Dermis microvascular lymphatic vessel endothelial cell (primary cell): Measurements from ENCODE around the gene ICOSLG. TPM values are rescaled to one million over a fixed set of nuclear protein-coding genes. Genes with fewer than 3 reads are reported as not detected.
A peak's percentile ranks its signal among the peaks of the same experiment; 100 is the strongest.
"Not testable (repeated sequence)": the region's sequence is repeated elsewhere in the genome, so short reads cannot be mapped to it uniquely, and the experiment has no call there.

ENCODE experiments used
- DNase-seq, 2 donors: peaks; one replicate each; pipeline versions ENCODE4 v3.0.0 to v3.0.0-alpha.2; 2010; ENCODE audit warnings: low read depth in 2 of 2
- total RNA-seq: library from RNA; depleted of rRNA; stranded (reverse); fragments of >200 nt; gene quantifications from 2 replicates; pipeline ENCODE4 v1.2.1, GENCODE V29; 2014

ICOSLG gene, protein sequence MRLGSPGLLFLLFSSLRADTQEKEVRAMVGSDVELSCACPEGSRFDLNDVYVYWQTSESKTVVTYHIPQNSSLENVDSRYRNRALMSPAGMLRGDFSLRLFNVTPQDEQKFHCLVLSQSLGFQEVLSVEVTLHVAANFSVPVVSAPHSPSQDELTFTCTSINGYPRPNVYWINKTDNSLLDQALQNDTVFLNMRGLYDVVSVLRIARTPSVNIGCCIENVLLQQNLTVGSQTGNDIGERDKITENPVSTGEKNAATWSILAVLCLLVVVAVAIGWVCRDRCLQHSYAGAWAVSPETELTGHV
- total RNA-seq = 0.51 and 1.1 TPM in 2 replicates

DNA sequence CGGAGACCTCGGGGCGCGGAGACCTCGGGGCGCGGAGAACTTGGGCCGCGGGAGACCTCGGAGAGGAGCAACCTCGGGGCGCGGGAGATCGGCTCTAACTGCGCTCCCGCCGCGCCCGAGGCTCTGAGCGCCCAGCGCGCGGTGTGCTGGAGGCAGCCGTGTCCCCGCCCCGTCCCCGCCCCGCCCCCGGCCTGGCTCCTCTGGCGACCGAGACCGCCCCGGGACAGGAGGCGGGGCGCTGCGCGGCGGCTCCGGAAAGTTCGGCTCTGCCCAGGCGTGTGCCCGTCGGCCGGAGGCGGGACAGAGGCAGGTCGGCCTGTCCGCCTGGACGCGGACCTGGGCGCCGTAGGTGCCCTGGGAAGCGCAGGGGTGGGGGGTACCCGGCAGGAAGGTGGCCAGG, at the start of gene ICOSLG:
Gene ICOSLG (minus strand): TSS at position 102 of the 400 bp plus-strand sequence. CDS start 126 bp downstream, outside the sequence.
- not testable (repeated sequence) for DNase-seq

DNA sequence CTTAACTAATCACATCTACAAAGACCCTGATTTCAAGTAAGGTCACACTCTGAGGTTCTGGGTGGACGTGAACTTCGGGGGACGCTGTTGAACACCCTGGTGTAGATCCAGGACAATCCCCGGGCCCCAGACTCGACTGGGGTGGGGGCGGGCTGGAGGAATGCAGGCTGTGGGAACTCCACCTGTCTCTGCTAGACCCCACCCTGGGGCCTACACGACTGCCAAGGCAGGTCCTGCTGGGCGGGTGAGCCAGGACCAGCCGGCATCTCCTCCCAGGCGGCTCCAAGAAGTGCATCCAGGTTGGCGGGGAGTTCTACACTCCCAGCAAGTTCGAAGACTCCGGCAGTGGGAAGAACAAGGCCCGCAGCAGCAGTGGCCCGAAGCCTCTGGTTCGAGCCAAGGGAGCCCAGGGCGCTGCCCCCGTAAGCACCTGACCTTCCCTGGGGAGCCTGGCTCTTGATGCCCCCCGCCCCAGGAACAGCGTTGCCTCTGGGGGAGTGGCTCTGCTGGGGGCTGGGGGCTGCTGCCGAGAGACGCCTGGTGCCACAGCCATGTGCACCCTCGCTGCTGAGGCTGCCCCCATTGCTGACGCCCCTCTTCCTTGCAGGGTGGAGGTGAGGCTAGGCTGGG, 48.8 kb upstream of the ICOSLG start:
- DNase-seq = no peak

DNA sequence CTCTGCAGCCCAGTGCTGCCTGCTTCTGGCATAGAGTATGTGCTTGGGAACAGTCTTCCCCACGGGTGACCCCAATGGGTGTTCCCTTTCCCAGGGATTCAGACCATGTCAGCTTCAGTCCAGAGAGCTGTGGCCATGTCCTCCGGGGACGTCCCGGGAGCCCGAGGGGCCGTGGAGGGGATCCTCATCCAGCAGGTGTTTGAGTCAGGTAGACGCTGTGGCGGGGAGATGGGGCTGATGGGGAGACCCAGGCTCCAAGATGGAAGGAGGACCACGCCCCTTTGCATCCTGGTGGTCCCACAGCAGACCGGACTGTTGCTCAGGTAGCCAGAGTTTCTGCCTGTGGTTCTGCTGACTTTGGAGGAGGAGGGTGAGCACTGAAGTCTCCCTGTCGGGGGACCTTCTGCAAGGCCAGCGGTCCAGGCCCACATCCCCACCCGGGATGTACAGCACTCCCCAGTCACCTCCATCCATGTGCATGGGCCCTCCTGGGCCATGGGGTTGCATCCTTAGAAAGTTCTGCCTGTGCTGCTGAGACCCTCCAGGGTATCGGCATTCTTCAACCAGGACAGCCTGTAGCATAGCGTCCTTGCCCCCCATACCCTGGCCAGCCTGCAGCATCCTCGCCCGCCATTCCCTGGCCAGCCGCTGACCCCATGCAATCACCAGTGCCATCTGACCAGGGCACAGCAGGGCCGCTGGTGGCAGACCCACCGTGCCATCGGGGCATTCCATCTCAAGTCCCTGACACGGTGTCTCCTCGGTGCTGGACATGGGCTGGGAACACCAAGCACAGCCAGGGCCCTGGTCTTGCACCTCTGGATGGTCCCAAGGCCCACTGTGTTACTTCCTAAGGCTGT, 47.7 kb upstream of the ICOSLG start:
- DNase-seq = no peak

DNA sequence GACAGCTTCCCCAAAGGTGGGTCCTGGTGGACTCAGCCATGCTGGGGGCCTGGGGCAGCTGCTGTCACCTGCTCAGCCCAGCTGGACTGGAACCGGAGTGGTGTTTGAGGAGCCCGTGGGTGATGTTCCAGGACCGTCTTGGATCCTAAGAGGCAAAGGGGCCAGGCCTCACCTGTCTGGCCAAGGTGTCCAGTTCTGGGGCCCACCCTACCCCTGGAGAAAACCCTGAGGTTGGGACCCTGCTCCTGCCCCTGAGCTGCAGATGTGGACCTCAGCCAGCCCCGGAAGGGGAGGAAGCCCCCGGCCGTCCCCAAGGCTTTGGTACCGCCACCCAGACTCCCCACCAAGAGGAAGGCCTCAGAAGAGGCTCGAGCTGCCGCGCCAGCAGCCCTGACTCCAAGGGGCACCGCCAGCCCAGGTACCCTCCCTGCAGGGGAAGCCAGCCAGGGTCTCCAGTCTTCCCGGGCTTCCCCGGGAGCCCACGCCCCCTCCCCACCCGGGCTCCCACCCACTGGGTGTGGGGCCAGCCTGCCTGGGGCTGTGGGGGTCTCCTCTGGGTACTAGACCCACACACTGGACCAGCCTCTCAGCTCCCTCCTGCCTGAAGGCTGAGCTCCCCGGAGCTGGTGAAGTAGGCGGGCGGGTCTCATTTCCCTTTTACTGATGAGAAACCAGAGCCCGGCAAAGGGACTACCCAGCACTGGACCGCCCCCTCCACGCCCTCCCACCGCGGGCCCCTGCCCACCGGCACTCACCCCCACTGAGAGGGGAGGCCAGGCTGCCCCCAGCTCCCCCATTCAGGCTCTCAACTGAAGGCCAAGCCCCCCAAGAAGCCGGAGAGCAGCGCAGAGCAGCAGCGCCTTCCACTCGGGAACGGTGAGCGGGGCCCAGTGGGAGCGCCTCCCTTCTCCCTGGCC, 46.2 kb upstream of the ICOSLG start:
- no peak for DNase-seq

DNA sequence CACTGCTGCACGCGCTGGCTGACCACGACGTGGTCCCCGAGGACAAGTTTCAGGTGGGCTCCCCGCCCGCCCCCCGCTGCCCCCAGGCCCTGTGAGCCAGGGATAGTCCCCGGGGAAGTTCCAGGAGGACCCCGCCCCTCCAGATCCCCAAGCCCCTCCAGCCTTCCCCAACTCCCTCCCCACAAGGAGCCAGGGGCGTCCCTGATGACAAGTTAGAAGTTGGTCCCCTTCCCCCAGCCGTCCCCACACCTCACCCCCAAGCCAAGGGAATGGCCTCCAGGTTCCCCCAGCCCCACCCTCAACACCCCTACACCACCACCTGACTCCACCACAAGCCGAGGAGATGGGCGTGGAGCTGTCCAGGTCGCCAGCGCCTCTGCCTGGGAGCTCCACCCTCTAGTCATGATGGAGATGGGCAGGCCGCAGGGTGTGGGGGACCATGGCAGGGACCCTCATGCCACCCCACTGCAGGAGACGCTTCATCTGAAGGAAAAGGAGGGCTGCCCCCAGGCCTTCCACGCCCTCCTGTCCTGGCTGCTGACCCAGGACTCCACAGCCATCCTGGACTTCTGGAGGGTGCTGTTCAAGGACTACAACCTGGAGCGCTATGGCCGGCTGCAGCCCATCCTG, 45.5 kb upstream of the ICOSLG start:
- DNase-seq = no peak

DNA sequence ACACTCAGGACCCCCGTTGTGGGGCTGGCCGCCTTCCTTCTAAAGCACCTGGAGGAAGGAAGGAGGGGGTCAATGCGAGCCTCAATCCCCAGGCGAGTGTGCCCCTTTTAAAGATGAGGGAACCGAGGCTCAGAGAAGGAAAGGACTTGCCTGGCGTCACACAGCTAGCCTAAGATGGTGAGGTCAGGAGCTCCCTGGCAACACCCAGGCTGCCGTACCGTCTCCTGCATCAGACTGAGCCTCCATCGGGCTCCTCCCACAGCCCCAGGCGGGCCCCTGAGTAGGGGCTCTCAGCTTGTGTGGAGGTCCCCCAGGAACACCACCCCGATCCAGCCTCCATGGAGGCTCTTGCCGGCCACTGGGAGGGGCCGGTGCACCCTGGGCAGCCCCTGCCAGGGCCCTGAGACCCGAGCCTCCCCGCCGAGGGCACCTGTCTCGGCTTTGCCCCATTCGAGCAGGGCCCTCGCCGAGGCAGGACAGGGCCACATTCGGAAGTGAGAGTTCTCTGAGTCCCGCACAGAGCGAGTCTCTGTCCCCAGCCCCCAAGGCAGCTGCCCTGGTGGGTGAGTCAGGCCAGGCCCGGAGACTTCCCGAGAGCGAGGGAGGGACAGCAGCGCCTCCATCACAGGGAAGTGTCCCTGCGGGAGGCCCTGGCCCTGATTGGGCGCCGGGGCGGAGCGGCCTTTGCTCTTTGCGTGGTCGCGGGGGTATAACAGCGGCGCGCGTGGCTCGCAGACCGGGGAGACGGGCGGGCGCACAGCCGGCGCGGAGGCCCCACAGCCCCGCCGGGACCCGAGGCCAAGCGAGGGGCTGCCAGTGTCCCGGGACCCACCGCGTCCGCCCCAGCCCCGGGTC, 44.6 kb upstream of the ICOSLG start, which contains the start of gene AIRE:
Gene AIRE (plus strand): TSS at position 739 of the 855 bp plus-strand sequence. CDS start 131 bp downstream, outside the sequence.
- DNase-seq = no peak

DNA sequence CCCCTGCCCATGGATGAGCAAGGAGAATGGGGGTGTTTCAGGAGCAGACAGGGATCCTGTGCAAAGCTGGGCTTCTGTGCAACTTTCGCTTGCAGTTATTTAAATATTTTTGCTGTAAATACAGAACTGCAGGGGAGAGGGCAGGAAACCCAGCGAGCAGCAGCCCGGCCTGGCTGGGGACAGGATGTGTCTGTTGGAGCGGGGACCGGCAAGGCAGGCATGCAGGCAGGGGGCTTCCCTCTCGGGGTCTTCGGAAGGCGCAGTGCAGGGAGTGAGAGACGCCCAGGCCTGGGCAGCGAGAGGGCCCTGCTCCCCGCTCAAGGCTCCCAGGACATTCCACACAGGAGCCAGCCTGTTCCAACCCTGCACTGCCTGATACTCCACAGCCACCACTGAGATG, 43.2 kb upstream of the ICOSLG start:
- DNase-seq = no peak

DNA sequence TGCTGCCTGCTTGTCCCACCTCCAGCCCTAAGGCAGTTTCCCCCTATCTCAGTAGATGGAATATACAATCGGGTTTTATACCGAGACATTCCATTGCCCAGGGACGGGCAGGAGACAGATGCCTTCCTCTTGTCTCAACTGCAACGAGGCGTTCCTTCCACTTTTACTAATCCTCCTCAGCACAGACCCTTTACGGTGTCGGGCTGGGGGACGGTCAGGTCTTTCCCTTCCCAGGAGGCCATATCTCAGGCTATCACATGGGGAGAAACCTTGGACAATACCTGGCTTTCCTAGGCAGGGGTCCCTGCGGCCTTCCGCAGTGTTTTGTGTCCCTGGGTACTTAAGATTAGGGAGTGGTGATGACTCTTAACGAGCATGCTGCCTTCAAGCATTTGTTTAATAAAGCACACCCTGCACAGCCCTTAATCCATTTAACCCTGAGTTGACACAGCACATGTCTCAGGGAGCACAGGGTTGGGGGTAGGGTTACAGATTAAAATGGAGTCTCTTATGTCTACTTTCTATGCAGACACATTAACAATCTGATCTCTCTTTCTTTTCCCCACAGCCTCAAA, 42.6 kb upstream of the ICOSLG start:
- not testable (repeated sequence) for DNase-seq

DNA sequence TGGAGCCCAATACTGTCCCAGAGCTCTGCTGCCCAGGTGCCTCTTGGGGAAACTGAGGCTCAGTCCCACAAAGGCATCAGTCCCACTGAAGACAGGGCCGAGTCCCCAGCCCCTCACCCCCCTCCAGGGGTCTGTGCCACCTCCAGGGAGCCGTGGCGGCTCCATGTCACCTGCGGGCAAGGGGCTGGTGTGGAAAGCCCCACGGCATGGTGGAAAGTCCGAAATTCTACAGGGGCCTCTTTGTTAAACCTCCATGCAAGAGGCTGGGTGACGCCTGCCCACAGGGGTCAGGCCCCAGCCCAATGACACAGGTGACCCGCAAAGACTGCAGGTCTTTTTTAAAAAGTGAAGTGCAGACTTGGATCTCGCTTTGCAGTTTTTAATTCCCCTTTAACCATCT, 41.6 kb upstream of the ICOSLG start:
- DNase-seq = no peak

DNA sequence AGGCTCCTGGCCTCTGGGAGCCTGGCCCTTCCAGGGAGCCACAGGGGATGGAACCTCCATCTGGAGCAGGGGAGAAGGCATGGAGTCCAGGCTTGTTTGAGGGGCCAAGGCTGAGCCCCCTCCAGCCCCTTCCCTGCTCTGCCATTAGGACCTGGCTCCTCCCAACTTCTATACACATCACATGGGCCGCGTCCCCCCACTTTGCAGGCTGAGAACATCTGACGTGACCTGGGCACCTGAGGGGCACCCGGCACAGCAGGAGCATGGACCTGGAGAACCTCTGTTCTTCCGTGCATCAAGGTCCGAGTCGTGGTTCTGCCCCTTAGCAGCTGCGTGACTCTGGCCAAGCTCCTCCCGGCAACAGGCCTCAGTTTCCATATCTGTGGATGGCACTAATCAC, 41.1 kb upstream of the ICOSLG start:
- DNase-seq = no peak

DNA sequence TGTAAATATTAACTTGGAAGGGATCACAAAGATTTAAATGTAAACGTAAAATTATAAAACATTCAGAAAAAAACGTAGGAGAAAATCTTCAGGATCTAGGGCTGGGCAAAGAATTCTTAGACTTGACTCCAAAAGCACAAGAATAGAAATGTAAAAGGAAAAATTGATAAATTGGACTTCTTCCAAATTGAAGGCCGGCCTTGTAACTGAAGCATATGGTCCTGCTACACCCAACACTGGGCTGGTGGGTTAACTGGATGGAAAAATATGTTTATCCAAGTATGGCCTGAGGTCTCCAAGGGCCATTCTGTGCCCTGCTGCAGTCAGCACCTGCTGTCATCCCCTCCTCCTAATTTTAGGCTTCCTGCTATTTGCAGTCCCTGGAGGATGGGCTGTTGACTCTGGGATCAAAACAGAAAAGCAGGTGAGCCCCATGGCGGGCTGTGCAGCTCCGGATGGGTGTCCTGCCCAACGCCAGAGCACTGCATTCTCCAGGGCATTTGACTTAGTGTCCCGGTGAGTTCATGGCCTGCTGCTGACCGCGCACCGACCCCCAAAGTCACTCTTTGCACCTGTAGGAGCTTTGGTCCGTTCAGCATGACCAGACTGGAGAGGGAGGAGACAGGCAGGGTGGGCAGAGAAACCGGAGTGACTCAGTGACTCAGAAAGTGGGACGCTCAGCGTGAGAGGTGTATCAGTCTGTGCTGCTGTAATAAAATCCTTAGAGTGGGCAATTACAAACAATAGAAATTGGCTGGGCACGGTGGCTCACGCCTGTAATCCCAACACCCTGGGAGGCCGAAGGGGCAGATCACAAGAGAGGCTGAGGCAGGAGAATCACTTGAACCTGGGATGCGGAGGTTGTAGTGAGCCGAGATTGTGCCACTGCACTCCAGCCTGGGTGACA, 38.9 kb upstream of the ICOSLG start:
- no peak for DNase-seq

DNA sequence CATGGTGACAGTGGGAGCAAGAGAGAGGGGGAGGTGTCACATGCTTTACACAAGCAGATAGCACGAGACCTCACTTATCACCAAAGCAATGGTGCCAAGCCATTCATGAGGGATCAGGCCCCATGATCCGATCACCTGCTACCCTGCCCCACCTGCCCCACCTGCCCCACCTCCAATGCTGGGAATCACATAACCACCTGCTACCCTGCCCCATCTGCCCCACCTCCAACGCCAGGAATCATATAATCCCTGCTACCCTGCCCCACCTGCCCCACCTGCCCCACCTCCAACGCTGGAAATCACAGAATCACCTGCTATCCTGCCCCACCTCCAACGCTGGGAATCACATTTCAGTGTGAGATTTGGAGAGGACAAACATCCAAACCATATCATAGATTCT, 34.3 kb upstream of the ICOSLG start:
- DNase-seq = no peak

DNA sequence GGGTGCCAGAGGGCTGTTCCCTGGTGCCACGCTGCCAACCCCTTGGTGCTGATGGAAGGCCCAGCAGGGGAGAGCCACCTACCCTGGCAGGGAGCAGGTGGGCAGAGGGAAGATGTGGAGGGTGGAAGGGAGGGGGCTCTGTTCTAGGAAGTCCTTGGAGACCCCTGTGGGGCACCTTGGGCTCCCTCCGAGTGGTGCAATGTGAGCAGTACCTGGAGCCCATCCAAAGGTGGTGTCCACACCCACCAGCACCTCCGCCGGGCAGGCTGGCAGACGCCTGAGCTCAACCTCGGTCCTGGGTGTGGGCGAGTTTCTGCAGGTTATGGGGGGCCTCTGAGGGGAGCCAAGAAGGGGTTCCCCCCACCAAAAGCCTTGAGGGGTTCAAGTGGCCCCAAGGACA, 32.3 kb upstream of the ICOSLG start:
- no peak for DNase-seq

DNA sequence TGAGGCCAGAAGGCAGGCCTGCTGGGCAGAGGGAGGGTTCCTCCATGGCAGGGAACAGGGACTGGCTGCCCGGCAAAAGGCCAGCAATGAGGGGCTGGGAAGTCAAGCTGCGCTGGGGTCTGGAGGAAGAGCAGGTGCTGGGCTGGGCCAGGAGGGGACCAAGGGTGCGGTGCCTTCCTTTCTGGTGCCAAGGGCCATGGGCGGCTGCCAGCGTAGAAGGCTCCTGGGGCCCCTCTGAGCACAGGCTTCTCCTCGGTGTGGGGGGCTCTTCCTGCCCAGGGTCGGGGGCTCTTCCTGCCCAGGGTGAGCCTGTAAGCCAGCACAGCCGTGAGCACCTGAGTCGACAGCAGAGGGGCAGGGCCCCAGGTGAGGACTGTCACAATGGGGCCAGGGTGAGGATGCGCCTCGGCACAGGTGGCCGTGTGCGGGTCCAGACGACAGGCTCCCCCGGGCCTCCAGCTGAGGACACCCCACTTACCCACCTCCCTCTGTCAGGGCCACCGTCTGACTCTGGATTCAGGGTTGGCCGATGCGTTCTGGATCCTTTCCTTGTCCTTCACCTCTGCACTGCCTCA, 31.6 kb upstream of the ICOSLG start:
- no peak for DNase-seq

DNA sequence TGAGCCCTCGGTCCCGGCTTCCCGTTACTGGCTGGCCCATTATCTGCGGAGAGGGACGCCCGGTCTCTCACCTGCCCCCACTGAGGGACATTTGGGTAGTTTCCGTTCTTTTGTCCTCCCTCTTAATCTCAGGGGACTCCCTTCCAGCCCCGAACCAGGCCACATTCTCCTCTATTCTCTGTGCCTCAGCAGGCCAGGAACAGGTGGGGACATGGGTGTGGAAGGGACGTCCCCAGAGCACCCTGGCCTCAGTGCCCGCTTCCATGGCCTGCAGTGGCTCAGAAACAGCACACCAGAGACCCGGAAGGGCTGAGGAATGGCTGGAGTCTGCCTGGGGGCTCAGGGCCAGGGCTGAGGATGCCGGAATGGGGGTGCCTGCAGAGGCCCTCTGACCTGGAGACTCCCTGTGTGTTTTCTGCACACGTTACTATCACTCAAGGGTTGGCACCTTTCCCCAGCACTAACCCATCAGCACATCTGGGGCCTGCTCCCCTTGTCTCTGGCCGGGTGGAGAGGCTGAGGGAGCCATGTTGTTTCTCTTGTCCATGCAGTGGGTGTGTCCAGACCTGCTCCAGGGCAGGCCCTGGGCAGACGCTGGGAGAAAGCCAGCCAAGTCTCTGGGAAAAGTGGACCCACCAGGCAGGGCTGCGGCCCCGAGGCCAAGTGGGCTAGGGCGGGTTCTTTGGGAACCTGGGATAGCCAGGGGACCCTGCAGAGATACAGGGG, 31.0 kb upstream of the ICOSLG start:
- DNase-seq = no peak

DNA sequence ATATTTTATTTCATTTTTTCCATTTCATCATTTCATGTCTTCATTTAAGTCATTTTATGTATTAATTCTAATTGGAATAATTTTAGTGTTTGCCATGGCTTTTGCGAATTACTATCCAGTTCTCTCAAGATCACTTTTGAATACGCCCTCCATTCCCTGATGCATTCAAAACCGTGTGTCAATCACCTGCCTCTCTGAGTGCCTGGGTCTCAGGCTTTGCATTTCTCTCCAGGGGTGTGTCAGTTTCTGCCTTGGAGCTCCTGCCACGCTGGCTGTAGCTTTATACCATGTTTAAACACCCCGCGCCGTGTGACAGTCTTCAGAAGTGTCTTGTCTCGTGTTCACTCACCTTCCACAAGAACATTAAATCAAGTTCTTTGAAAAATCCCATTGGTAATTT, 28.3 kb upstream of the ICOSLG start:
- DNase-seq = no peak

DNA sequence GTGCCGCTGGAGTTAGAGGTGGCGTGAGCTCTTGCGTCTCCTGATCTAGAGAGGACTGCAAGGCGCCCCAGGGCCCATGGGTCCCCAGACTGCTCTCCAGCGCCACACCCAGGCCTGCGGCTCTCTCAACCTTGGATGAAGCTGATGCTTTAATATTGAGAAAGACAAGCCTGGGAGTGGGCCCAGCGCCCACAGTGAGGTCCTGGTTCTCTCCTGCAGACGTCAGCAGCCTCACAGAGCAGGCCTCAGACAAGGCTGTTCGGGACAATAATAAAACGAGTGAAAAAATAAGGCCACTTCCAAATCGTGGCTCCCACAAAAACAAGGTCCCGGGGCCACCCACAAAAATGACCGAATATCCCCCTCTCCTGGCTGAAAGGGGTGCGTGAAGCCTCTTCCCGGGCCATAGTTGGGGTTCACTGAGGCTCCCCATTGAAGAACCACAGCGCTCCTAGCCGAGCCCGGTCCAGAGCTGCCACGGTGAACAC, 27.0 kb upstream of the ICOSLG start:
- DNase-seq = peak in 1 of 2 donors; percentile 9
